DND-41 (cell line): ENCODE measurements around the gene TXLNB.
A peak's percentile ranks its signal among the peaks of the same experiment; 100 is the strongest.

Experiments
- ATAC-seq: fragments of 200-7000 bp; cut with Tn5 transposase; 3 replicates; pipeline ENCODE4 v1.9.1; 2021; ENCODE audit warnings: low read depth; ENCODE audit not compliant: insufficient read depth
- DNase-seq: peaks from one replicate; pipeline ENCODE4 v3.0.0-alpha.2; 2020
- H2AFZ ChIP-seq: 2 replicates; pipeline ENCODE4 v1.6.0; 2012; ENCODE audit warnings: low read depth, low read length
- H3K27ac ChIP-seq: 2 replicates; pipeline ENCODE4 v1.5.1; 2012; ENCODE audit warnings: low read length, inconsistent platforms
- H3K27me3 ChIP-seq: fragments of 200-600 bp; sonication (generic); 2 replicates; pipeline ENCODE4 v1.6.0; 2012; ENCODE audit warnings: low read length, mild to moderate bottlenecking, inconsistent platforms; ENCODE audit not compliant: insufficient read depth, poor library complexity
- H3K36me3 ChIP-seq: 2 replicates; pipeline ENCODE4 v1.5.1; 2012; ENCODE audit warnings: low read length, inconsistent platforms; ENCODE audit not compliant: insufficient read depth
- H3K4me1 ChIP-seq: 2 replicates; pipeline ENCODE4 v1.5.1; 2012; ENCODE audit warnings: mild to moderate bottlenecking, low read length; ENCODE audit not compliant: insufficient read depth
- H3K4me2 ChIP-seq: 2 replicates; pipeline ENCODE4 v1.6.0; 2012; ENCODE audit warnings: mild to moderate bottlenecking, moderate library complexity, low read length, inconsistent platforms; ENCODE audit not compliant: insufficient read depth
- H3K4me3 ChIP-seq, 2 experiments: fragments of 200-600 bp in 1 of 2; shearing (Covaris generic) in 1 of 2; 2 replicates each; pipeline ENCODE4 v1.5.1; 2012 to 2016; ENCODE audit warnings: inconsistent platforms in 2 of 2, low read length in 2 of 2, mild to moderate bottlenecking in 2 of 2, low read depth in 1 of 2, moderate library complexity in 1 of 2
- H3K79me2 ChIP-seq: 2 replicates; pipeline ENCODE4 v1.6.0; 2012; ENCODE audit warnings: low read length, inconsistent platforms; ENCODE audit not compliant: insufficient read depth
- H3K9ac ChIP-seq: 2 replicates; pipeline ENCODE4 v1.6.0; 2012; ENCODE audit warnings: low read depth, mild to moderate bottlenecking, inconsistent platforms, low read length, moderate library complexity
- H3K9me3 ChIP-seq: 2 replicates; pipeline ENCODE4 v1.5.1; 2012; ENCODE audit warnings: low read length, moderate library complexity, mild to moderate bottlenecking, inconsistent platforms; ENCODE audit not compliant: insufficient read depth, severe bottlenecking
- H4K20me1 ChIP-seq: 2 replicates; pipeline ENCODE4 v1.6.0; 2012; ENCODE audit warnings: low read length; ENCODE audit not compliant: insufficient read depth
- EZH2 ChIP-seq: IDR thresholded peaks from 3 replicates; pipeline ENCODE4 v1.6.1; 2012; ENCODE audit warnings: borderline replicate concordance, low read depth, mild to moderate bottlenecking, moderate library complexity, low read length, inconsistent platforms; ENCODE audit not compliant: severe bottlenecking
- TF ChIP-seq, protein P1 (sequence below): IDR thresholded peaks from 2 replicates; pipeline ENCODE4 v1.5.1; 2012; ENCODE audit warnings: borderline replicate concordance, low read length, moderate library complexity, mild to moderate bottlenecking; ENCODE audit not compliant: poor library complexity, severe bottlenecking; ENCODE audit errors: extremely low read depth

Gene TXLNB

DNA sequence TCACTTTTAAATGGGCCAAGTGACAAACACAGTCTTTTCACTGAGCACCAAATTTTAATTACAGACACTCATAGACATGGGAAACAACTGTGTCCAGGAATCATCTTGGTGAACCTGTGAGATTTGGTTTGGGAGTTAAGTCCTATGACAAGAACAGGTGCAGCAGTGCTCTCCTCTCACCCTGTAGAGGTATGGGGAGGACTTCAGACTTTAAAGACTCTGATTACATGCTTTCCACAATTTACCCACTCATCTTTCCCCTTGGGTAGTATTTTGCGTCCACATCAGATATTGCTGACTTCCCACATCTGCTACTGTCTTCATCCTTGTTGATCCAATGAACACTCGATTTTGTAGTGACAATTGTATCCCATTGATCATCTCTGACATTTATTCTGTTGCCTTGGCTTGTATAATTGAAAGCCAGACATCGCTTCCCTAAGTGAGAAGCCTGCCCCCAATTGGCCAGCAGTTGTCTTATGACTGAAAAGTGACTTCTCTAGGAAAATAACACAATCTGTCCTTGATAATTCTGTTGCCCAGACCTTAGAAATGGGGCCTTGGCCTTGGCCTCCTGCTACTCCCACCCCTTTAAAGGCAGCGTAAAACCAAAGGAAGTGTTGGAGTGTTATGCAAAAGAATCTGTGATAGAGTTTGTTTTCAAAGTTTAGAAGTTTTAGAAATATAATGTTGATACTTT lies 40.0 kb downstream of the TXLNB start:
- no peaks in the 10 kb centered on the region for H3K9me3 ChIP-seq
- H3K27me3 ChIP-seq, result no peaks in the 10 kb centered on the region
- no peak overlapping the region for H3K9ac ChIP-seq
- no peak overlapping the region for H3K27ac ChIP-seq
- ATAC-seq (no peak), DNase-seq (no peak)
- no peaks in the 10 kb centered on the region for H3K4me1 ChIP-seq
- TF ChIP-seq, protein P1, sequence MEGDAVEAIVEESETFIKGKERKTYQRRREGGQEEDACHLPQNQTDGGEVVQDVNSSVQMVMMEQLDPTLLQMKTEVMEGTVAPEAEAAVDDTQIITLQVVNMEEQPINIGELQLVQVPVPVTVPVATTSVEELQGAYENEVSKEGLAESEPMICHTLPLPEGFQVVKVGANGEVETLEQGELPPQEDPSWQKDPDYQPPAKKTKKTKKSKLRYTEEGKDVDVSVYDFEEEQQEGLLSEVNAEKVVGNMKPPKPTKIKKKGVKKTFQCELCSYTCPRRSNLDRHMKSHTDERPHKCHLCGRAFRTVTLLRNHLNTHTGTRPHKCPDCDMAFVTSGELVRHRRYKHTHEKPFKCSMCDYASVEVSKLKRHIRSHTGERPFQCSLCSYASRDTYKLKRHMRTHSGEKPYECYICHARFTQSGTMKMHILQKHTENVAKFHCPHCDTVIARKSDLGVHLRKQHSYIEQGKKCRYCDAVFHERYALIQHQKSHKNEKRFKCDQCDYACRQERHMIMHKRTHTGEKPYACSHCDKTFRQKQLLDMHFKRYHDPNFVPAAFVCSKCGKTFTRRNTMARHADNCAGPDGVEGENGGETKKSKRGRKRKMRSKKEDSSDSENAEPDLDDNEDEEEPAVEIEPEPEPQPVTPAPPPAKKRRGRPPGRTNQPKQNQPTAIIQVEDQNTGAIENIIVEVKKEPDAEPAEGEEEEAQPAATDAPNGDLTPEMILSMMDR, result no peak
- no peak for TF ChIP-seq EZH2
- no peak overlapping the region for H2AFZ ChIP-seq
- no peaks in the 10 kb centered on the region for H4K20me1 ChIP-seq
- no peak overlapping the region for H3K4me2 ChIP-seq
- no peak overlapping the region for H3K4me3 ChIP-seq
- no peaks in the 10 kb centered on the region for H3K79me2 ChIP-seq
- H3K36me3 ChIP-seq, result no peaks in the 10 kb centered on the region

DNA sequence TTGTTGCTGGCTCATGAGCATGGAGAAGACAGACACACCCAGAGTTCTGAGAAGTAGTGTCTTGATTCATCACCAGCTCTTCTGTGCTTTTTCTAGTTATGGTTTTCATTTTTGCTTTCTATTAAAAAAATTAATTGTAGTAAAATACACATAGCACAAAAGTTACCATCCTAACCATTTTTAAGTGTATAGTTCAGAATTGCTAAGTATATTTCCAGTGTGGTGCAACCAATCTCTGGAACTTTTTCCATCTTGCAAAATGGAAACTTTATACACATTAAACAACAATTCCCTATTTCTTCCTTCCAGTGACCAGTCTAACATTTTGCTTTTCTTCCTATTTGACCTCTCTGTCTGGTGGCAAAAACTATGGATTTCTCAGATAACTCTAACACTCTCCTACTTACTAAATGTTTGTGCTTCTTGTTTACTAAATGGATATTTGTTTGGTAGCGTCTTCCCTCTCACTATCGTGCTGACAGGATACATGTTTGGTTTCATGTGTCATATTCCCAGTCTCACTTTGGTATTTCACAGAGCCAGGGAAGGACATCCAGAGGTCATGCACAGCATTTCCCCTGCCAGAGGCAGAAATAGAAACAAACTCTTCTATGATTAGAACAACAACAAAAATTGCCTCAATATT lies 40.6 kb downstream of the TXLNB start:
- no peak overlapping the region for H2AFZ ChIP-seq
- H3K9ac ChIP-seq, result no peak overlapping the region
- no peaks in the 10 kb centered on the region for H3K4me1 ChIP-seq
- no peaks in the 10 kb centered on the region for H3K27me3 ChIP-seq
- H3K36me3 ChIP-seq, result no peaks in the 10 kb centered on the region
- TF ChIP-seq, protein P1, result no peak
- no peak for TF ChIP-seq EZH2
- H3K4me2 ChIP-seq, result no peak overlapping the region
- no peak overlapping the region for H3K4me3 ChIP-seq
- H4K20me1 ChIP-seq, result no peaks in the 10 kb centered on the region
- ATAC-seq (no peak), DNase-seq (no peak)
- no peaks in the 10 kb centered on the region for H3K79me2 ChIP-seq
- no peak overlapping the region for H3K27ac ChIP-seq
- no peaks in the 10 kb centered on the region for H3K9me3 ChIP-seq

DNA sequence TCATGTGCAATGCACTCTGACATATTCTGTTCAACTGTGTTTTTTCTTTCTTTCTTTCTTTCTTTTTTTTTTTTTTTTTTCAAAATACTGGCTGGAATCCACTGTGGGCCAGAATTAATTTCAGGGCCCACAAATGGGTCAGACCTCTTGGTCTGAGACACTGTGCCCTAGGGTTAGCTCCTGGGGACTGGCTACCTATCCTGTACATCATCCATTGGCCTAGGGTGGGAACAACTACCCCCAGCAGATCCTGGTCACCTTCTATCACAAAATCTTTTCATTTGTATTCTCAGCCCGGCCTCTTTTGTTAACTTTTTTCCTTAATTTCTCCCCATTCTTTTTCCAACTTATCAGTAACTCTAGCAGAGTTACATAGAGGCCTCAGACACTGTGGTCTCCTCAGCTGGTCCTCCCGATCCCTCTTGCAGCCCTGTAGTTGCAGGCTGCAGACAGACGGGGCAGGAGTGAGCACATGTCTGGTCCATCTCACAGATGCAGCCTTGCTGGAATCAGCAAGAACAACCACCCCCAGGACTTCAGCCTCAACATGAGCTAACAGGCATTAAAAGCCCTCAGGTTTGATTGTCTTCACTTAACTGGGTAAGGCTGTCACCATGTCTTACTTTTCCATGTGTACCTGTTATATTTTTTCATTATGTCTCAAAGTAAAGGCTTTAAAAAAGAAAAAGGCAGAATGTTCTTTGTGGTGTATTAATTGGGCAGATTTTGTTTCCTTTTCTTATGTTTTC lies 41.3 kb downstream of the TXLNB start:
- Histone ChIP-seq H3K79me2 (no peaks in the 10 kb centered on the region), H3K27ac (no peak overlapping the region), H3K27me3 (no peaks in the 10 kb centered on the region), H2AFZ (no peak overlapping the region), H3K9ac (no peak overlapping the region), H3K4me1 (no peaks in the 10 kb centered on the region), H3K4me3 (no peak overlapping the region), H3K4me2 (no peak overlapping the region), H3K9me3 (no peaks in the 10 kb centered on the region), H3K36me3 (no peaks in the 10 kb centered on the region), H4K20me1 (no peaks in the 10 kb centered on the region)
- peak; percentile 99 for ATAC-seq
- DNase-seq, result peak; percentile 73
- TF ChIP-seq, protein P1, result peak; percentile 79
- no peak for TF ChIP-seq EZH2
